GM19351 (cell line): Measurements from ENCODE around the gene FAM3B.
"Not testable (repeated sequence)": the region's sequence is repeated elsewhere in the genome, so short reads cannot be mapped to it uniquely, and the experiment has no call there.

Experiments
- ATAC-seq: cut with Tn5 transposase; IDR thresholded peaks from one replicate; pipeline ENCODE4 v1.9.1; 2021; ENCODE audit warnings: mild to moderate bottlenecking, moderate library complexity; ENCODE audit not compliant: unreplicated experiment

FAM3B gene

DNA sequence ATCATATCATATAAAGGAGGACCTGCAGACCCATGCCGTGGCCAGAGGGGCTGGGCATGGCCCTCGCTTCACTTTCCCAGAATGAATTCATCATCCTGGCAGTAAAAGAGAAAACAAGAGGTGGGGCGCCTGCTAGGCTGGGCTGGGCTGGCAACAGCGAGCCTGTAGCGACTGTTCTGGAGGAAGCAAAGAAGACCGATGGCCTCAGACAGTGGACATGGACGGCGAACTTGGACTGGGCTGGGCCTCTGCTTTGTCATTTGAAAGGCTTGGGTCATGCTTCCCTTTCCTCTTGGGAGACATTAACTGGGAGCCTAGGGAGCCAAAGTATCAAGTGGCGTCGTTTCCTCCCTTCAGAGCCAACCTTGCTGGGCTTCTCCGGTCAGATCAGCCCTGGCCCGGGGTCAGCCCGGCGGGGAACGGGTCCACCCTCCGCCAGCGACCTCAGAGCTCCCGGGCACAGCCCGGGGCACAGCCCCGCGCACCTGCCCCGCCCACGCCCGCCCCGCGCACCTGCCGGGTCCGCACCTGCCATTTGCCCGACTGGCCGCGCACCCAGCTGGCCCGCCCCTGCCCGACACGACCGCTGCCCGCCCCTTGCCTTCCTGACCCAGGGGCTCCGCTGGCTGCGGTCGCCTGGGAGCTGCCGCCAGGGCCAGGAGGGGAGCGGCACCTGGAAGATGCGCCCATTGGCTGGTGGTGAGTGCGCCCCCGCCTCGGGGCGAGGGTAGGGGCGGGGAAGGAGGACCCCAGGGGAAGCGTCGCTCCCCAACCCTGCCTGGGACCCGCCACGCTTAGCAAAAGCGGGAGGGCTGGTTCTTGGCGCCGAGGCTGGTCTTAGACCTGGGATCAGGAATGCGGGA lies at the start of gene FAM3B:
Gene FAM3B, plus strand, starts transcription at position 602 of the 863 bp plus-strand sequence. Its CDS starts 79 bp downstream, at position 681.
- no peak for ATAC-seq

GRCh38 chr21:41267346-41267745 lies 49.3 kb upstream of the FAM3B start:
- ATAC-seq = no peak

GRCh38 chr21:41269535-41269934 lies 47.1 kb upstream of the FAM3B start:
- ATAC-seq = no peak

GRCh38 chr21:41277196-41277595 lies 39.4 kb upstream of the FAM3B start:
- ATAC-seq = no peak

GRCh38 chr21:41277846-41278245 lies 38.8 kb upstream of the FAM3B start:
- no peak for ATAC-seq

- ATAC-seq = no peak
Measured at GRCh38 chr21:41280115-41280919, 36.3 kb upstream of the FAM3B start.

DNA sequence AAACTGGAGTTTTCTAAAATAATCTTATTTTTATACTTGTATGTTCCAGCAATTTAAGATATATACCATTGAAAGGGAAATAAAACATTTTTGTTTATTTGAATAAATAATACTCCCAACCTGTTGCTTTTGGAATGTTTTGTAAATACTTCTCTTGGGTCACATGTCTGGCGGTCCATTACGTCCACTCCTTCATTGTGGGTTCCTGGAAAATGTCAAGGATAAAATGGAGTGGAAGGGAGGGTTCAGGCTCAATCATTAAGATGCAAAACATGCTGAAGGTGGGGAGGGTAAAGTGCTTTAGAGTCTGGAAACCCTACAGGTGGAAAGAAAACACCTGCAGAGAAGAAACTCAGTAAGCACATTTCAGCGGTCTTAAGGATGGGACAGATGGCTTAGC lies 34.2 kb upstream of the FAM3B start:
- ATAC-seq = no peak

DNA sequence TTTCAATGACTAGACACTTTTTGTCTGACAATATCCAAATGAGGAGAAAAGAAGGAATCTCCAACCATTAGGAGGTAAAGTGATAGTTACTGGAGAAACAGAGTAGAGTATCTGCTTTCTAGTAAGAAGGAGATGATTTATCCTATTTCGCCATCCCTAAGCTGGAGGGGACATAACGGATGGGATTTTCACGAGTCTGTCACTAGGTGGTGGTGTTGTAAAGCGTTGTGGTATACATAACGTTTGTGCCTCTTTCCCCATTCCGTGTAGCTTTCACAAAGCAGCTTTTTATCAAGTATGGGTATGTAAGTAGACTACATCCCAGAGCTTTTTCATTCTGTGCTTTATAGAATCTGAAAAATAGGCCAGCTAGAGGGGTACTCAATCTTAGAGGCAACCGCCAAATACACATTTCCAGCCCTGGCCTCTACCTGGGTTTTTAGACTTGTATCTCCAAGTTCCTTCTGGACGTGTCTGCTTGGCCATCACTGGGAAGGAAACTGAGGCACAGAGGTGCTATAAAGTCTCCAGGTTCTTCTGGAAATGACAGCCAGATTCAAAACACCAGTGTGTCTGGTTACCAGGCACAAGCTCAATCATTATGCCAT lies 33.3 kb upstream of the FAM3B start:
- peak; percentile 81 for ATAC-seq

DNA sequence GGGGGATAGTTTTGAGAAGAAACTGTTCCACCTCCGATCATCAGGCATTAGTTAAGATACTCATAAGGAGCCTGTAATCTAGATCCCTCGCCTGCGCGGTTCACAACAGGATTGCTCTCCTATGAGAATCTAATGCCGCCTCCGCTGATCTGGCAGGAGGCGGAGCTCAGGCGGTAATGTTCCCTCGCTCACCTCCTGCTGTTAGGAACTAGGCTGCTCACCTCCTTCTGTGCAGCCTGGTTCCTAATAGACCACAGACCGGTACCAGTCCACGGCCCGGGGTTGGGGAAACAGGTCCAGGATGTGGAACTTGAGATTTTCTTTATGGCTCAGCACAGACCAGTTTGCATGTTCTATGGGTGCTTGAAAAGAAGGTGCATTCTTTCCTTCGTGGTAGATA lies 27.2 kb upstream of the FAM3B start:
- ATAC-seq = no peak

GRCh38 chr21:41290106-41290799 lies 26.3 kb upstream of the FAM3B start:
- ATAC-seq = no peak

DNA sequence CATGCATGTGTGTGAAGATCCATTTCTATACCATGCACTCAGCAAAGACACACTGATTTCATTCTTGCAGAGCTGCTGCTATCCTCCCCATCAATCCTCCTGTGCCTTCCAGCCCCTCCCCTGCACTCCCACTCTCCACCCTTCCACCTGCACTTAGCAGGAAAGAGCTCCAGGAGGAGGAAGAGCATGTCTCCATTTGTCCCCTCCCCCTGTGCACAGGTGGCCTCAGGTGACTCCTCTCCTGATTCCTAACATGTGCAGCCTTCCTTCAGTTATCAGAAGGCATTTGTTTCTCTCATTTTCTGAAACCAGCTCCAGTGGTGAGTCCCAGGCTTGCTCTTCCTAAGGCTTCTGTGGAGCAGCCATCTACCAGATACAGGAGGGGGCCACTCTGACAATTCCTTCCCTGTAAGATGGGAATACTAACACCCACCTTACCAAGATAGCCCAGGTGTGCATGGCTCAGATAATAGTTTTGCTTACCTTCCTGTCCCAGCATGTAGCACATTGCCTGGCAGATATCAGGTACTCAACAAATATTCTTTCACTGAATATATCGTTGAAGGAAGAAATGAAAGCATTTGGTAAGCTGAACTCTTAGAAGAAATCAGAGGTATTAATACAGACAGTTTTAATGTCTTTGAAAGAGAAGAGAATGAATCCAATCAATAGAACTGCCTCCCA lies 21.9 kb upstream of the FAM3B start:
- no peak for ATAC-seq

DNA sequence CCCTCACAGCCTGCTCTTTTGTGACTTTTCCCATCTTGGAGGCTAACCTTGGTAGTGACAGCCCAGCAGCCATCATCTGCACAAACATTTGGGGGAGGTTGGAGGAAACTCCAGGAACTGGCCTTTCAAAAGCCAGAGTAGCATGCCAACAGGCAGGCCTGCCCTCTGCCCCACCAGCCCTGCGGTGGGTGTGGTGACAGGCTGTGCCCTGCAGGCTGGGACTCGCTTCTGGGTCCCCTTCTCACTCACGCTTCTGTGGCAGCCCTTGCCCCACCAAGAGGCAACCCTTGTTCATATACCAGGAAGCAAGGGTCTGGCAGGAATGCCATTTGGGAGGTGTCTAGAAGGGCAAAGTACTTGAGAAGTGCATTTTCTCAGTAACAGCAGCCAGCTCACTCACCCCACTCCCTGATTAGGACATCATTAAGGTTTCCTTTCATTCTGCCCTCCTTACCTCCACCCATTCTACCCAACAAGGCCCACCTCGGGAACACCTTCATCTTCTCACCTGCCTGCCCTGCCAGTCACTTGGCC lies 20.8 kb upstream of the FAM3B start:
- no peak for ATAC-seq

DNA sequence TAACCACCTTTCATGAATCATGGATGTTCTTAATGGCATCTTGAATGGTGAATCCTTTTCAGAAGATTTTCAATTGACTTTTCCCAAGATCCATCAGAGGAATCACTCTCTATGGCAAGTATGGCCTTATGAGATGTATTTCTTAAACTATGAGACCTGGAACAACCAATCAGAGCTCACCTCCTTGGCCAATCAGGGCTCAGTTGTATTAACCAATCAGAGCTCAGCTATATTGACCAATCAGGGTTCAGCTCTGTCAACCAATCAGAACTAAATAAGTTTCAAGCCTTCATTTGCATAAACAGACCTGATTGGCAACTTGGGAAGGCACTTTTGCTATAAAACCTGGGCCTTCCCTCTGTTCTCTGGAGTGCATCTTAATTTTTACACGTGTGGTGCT lies 13.6 kb upstream of the FAM3B start:
- ATAC-seq = no peak

DNA sequence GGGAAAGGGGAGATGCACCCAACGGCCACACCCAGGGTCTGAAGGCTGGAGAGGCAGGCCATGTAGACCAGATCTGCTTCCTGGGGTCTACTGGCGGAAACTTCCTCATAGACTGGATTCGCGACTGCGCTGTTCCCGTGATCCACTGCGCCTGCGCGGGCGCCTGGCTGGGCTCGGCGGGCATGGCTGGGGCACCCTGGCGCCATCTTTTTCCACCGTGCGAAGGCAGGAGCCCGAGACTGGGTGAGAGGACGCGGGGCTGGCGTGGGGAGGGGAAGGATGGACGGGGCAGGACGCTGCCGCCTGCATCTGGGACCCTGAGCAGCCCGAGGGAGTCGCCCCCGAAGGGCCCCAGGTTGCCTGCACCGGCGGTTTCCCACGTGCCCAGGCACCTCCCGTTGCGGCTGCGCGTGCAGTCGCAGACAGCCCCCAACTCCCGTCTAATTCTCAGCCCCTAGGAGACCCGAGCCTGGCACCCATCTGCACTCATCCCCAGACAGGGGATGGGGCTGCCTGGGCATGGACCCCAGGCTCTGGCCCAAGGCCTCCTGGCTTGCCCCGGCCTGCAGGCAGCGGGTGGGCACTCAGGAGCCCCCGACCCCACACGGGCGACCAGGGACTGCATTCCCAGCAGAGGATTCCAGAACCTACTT lies 12.4 kb upstream of the FAM3B start:
- no peak for ATAC-seq

- ATAC-seq = no peak
Measured at GRCh38 chr21:41307219-41307618, 9.4 kb upstream of the FAM3B start.

- not testable (repeated sequence) for ATAC-seq
Measured at GRCh38 chr21:41313285-41314164, 3.1 kb upstream of the FAM3B start.

DNA sequence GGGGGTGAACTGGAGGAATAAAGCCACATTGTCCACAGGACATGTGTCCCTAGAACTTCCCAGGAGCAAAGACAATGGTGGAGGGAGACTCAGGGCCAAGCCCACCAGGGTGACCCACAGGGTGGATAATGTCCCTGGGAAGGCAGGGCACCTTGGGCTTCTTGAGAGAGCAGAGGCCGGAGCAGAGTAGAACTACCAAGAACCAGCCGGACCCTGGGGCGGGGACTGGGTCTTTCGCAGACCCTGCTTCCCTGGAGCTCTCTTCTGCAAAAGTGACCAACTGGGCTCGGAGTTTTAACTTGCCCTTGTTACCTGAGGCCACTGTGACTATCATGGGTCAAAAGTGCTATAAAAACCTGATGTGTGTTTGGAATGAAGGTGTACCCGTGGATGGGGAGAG lies 875 bp upstream of the FAM3B start:
- no peak for ATAC-seq

GRCh38 chr21:41317063-41317392 lies 427 bp downstream of the FAM3B start:
- no peak for ATAC-seq

DNA sequence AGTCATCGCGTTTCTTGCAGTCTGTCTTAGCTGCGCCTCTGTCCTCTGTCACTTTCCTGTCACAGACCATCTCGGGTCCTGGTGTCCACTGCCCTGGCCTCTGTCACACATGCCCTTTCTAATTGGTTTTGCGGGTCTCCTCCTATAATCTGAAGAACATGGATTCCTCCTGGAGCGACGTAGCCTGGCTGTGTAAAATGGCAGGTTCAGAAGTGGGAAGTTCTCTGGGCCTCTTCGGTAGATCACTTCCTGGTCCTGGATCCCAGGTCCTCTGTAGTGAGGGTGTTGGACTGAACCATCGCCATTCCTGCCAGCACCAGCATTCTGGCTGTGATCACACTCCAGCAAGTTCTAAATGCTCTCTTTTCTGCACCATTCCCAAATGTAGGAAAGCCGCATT lies 857 bp downstream of the FAM3B start:
- no peak for ATAC-seq
